C1 segment of cervical spinal cord (tissue), 14 donors: Measurements from ENCODE around the gene RCVRN.

Source experiments
- DNase-seq, 14 donors: peaks; one replicate each; lab custom pipeline; 2025; lab: John Stamatoyannopoulos, UW

Gene RCVRN

DNA sequence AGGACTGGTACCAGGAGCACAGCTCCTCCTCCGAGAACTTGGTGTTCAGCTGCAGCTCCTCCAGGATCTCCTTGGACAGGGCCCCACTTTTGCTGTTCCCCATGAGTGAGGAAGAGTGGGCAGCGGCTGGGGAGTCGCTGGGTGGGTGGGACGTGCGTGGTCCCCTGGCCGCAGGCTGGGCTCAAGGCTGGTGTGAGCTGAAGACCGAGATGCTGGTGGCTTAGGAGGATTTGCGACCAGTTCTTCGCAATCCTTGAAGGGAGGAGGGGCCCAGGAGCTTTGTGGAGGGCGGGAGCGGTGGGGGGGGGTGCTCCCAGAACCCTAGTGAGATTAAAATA is at the start of gene RCVRN:
TSS of gene RCVRN (minus strand) at position 194 of the 338 bp plus-strand sequence. CDS start at position 103, 91 bp downstream.
- DNase-seq: no peak

DNA sequence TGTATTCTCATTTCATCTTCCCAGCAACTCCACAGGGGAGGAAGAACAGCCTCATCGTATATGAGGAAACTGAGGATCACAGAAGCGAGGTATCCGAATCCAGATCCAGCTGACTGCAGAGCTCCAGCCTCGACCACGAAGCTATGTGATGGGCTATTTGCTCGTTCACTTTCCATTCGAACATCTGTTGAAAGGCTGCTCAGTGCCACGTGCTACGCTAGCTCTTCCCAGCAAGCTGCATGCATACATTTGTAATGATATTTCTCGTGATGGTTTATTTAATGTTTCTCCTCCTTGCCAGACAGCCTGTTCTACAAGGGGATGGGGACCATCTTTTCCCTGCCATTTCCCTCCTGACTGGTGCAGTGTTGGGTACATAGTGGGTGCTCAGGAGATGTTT is 48.4 kb upstream of the RCVRN start:
- DNase-seq: no peak

DNA sequence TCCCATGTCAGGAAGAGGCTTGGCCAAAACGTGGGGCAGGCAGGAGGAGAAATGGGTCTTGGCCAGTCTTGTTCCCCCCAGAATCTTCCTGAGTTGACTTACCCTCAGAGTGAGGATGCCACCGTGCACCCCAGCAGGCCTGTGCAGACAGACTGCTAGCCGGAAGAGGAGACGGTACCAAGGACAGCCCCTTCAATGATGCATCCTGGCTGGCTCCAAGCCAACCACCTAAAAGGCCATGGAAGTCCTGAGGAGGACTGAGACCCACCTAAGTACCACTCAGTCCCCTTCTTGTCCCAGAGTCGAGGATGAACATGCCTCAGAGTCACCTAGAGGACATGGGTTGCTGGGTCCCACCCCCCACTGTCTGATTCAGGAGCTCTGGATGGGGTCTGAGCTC is 46.7 kb upstream of the RCVRN start:
- DNase-seq: no peak

DNA sequence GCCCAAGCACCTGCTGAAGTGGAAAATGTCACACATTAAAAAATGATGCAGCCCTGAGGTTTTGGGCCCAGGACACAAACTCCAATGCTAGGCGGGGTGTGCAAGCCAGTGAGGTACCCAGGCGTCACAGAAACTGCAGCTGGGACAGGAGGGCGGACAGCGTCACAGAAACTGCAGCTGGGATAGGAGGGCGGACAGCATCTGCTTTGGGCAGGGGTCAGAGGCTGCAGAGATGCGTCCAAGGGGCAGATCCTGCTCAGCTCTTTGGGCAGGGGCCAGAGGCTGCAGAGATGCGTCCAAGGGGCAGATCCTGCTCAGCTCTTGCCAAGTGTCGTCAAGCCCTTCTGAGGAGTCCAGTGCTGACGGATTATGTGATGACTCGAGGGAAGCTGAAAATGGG is 43.9 kb upstream of the RCVRN start:
- DNase-seq: peak in 1 of 14 donors; percentile 36

DNA sequence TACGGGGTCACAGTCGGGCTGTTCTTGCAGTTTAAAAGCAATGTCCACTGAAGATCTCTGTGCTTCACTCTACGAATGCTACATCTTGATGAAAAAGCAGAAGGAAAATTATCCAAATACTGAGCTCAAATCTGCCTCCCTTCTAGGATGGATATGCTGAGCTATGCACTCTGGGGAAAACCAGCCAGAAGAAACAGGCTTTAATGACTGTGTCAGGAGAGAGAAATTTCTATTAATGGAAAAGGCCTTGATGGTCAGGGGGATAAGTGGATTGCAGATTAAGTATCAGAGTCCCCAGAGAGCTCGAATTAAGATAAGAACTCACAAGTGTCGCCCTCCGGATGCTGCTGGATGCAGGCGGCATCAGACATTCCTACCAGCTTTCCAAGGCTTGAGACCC is 39.6 kb upstream of the RCVRN start:
- no peak for DNase-seq

DNA sequence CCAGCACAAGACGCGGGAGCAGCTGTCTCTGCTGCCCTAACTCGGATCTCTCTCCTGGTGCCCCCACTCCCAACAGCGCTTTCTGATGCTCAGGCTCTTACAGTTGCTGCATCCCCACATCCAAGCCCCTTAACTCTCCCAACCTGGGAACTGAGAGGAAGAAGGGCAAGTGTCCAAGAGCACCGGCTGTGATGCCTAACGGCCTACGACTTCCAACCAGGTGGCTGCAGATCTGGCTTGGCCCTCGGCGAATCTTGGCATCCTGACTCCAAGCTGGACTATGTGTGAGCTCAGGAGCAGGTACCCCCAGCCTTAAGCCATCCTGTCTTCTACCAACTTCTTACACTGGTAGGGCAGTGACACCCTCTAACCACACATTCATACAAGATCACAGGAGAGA is 38.3 kb upstream of the RCVRN start:
- DNase-seq: peak in 2 of 14 donors; percentile 11 to 93

DNA sequence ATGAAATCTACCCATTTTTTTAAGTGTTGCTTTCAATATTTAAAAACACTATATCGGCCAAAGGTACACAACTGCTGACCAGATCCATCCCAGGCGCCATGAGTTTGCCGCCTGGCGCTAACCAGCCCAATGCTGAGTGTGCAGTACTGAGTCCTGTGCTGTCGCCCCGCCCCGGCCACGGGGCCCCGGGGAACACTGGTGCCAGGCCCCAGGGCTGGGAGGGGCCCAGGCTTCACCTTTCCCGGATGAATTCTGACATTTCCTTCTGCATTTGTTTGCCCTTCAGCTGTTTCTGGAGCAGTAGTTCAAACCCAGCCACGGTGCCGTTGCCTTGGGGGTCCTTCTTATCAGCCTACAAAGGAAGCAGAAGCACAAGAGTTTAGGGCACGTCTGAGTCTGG is 37.8 kb upstream of the RCVRN start:
- DNase-seq: no peak

DNA sequence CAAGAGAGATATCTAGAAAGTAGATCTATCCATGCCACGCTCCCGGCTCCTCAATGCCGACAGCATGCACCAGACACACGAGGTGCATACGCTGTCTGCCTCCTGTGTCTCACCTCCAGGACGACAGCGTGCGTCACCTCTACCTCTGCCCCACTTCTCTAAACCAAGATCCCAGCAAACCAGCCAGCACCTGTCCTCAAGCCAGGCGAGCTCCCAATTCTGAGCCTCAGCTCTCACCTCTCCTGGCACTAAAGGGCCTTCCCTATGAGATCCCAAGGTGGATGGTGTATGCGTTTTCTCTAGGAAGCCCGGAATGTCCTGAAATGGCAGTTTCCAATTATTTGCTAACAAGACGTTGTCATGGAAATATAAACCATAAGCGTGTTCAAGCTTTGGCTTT is 36.2 kb upstream of the RCVRN start:
- no peak for DNase-seq

DNA sequence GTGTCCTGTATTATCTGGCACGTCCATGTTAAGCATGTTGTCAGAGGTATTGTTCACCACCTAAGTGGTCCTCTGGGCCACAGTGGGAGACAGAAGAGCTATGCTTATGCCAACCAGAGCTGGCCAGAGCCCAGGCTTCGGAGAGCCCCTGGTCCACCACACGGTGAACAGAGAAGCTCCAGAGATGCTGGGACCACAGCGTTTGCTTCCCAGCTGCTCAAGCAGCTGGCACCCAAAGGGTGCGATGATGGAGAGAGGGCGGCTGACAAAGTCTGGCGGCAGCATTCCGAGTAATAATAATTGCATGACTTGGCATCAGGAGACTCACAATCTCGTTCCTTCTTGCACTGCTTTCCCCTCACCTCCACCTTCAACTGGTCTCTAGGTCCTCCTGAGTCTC is 35.8 kb upstream of the RCVRN start:
- no peak for DNase-seq

DNA sequence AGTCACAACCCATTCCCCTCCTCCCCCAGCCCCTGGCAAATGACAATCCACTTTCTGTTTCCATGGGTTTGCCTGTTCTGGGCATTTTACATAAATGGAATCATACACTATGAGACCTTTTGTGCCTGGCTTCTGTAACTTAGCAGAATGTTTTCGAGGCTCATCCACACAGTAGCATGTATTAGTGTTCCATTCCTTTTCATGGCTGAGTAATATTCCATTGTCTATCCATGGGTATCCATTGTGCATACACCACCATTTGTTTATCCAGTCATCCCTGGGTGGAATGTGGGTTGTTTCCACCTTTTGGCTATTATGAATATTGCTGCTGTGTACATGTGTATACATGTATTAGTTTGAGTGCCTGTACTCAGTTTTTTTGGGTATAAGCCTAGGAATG is 33.7 kb upstream of the RCVRN start:
- no peak for DNase-seq

DNA sequence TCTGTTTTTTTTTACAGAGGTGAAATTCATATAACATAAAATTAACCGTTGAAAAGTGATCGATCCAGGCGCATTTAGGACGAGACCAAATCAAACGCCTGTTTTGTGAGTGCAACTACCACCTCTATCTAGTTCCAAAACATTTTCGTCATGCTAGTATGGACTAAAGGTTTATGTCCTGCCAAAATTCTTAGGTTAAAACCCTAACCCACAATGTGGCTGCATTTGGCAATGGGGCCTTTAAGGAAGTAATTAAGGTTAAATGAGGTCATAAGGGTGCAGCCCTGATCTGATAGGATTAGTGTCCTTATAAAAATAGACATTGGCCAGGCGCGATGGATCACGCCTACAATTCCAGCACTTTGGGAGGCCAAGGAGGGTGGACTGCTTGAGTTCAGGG is 32.8 kb upstream of the RCVRN start:
- DNase-seq: no peak

DNA sequence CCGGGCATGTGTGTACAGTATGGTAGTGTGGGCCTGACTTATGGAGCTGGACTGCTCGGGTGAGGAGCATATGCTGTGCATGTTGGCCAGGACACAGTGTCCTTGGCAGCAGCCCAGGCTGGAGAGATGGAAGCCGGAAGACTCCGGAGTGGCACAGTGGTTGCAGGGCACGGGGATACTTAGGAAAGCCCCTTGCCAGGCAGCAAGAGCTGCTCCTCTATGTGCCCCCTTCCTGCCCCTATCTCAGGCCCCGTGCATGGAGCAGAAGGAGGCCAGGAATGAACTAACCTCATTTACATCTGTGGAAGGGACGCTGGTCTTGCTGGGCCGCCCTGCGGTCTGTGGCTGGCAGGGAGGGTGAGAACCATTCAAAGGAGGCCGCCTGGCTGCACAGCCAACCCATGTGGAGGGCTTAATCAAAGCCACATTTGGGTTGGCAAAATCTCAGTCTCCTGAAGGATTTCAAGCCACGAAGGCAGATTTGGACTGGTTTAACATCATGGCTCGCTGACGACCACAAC is 32.2 kb upstream of the RCVRN start:
- DNase-seq: peak in 12 of 14 donors; percentile 18 to 98 (median 28)

DNA sequence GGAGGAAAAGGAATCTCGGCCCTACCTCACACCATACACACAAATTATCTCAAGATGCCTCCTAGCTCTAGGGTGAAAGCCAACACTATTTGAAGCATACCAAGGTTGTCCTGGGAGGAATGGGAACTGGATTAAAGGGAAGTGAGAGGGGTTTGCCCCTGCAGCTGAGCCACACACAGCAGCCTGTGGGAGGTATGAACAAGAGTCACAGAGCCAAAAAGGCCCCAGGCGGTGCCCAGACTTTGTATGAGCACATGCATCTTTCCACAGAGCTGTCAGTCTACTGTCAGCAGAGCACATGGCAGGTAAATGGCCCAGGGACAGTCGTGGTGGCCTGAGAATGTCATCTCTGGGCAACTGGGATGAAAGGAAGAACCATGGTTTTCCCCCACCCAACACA is 31.0 kb upstream of the RCVRN start:
- DNase-seq: no peak

DNA sequence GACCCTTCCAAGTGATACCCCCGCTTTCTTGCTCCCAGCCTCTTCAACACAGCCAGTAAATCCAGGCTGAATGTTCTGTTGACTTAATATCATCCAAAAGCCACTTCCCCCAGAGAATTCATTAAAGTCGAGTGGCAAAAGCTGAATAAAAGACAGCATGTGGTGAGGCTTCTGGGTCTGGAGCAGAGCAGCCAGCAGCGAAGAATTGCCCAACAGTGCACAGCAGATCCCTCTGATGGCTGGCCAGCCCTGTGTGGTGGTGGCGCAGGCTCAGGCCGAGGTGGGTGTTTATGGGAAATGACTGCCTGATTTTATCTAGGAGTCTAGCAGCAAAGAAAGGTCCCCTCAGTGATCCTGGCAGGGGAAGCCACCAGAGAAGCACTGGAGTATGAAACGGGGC is 30.3 kb upstream of the RCVRN start:
- DNase-seq: peak in 6 of 14 donors; percentile 9 to 67 (median 16)

DNA sequence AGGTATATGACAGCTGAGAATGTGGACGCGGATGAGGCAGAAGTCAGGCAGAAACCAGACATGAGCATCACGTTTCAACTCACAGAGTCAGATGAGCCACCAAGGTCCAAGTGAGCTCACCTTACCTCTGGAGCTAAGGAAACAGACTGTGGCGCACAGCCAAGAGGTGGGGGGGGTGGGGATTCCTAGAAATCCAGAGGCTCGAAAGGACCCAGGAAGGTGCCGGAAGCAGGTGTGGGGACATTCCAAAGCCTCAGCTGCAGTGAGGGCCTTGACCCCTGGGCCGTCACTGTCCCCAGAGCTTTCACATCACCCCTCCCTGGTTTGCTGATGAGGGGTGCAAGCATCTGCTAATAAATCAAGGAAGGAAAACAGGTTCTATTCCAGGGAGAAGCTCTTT is 29.3 kb upstream of the RCVRN start:
- no peak for DNase-seq

DNA sequence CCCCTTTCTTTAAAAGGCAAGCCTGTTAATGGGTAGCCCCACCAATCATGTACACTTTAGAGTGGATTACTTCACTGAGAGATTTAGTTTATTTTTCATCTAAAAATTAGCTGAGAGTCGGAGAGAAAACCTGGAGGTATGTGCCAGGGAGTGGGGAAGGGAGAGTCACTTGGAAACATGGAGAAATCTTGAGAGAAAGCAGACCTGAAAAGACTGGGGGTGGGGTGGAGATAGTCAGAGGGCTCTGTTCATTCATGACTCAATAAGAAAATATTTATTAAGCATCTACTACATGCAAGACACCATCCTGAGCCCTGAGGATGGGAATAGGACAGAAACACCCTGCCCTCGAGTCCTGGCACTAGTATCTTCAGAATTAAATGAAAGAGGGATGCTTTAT is 27.4 kb upstream of the RCVRN start:
- no peak for DNase-seq

DNA sequence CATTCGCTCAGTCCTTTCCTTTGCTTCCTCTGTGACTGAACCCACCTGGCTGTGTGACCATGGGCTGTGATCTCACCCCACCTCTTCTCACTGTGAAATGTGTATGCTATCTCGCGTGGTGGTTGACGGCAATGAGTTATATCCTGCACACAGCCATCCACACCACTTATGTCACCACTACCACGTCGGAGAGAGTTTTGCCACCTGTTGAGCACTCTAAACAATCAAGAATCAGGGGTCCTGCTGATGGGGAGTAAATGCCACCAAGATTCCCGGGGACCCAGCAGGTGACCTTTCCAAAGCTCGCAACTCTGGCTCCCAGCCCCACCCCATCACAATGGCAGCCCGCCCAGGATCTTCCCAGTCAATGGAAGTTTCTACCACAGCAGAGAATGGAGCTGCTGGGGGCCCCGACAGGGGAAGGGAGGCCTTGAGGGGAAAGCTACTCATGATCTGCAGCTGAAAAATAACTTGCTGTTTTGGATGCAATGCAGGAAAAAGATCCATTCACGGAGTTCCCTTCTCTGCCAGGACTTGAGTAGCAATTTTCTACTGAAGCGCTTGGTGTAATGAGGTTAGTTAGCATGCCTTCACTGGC is 26.2 kb upstream of the RCVRN start:
- DNase-seq: no peak

DNA sequence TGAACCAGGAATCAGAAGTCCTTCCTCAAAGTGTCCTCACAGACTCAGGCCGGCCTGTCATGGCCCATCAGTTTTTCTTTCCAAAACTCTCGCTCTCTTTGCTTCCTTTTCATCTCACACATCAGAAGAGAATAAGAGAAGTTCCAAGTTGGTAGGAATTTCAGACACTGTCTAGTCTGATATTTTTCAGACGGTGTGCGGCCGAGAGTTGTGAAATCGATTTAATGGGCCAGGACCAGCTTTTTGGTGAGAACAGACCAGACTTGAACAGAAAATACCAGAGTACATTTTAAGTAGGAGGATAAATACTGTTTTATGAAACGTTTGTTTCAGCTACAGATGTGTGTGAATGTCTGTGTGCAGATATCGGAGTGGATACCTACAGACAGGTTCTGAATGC is 24.8 kb upstream of the RCVRN start:
- no peak for DNase-seq

DNA sequence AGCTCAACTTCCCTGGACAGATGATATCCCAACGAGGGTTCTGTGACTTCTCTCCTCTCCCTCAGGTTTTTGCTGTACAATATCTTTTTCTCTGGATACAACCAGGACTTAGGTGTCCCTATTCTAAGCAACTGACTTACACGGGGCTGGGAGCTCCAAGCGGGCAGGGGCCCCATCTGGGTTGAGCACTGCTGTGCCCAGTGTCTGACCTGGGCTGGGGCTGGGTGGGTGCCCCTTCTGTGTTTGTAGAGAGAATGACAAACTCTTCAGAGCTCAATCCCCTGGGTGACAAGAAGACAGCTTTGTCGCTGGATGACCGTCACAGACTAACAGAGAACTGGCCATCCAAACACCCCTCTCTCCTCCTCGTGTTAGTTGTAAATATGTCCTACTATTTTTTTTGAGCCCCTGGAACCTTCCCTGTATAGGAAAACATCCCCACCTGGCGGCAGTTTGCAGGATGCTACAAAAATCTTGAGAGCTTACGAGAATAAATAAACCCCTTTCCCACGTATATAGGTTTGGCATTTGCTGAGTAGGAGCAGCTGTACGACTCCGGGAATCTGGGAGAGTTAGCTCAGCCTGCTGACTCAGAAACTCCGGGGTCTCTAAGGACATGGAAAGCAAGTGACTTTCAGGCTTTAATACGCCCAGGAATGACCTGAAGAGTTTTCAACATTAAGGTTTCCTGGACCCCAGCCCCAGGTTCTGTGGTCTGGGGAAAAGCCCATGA is 23.7 kb upstream of the RCVRN start:
- peak in 1 of 14 donors; percentile 68 for DNase-seq

DNA sequence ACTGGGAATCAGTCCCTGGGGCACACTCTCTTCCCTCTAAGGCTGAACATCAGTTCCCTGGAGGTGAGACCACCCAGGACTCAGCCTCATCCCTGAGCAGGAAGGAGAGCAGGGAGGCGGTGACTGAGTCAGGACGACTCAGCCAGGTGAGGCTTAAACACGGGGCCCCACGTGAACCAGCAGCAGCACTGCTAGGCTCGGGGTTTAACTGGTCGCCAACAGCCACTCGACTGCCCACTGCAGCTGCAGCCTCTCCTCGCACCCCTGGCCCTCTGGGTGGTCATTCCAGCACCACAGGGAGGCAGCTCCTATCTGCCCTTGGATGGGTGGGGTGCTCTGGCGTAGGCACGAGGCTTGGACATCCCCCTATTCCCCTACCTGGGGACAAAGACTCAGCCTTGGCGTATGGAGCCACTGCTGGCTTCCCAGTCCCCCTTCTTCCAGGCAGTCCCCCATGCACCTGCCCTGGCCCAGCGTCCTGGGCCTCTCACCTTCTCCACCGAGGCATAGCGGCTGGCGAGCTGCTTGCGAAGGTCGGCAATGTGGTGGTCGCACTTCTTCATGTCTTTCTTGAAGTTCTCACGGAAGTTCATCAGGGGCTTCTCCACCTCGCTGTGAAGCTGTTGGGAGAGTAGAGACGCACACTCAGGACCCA is 21.2 kb upstream of the RCVRN start:
- no peak for DNase-seq

DNA sequence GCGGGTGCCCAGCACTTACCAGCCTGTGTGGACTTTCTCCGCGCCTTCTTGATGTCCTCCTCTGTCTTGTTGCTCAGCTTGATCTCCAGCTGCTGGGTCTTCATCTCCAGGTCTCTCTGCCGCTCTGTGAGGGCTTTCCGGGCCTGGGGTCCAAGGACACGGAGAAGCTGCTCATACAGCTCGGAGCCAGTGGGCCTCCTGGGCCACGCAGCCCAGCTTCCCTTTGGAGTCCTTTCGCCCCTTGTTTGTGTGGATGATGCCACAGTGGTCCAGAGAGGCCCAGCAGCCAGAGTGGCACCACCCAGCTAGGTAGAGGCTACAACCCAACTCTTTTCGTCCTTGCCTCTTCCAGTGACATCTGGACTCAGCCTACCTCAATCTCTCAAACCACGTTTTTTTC is 20.4 kb upstream of the RCVRN start:
- no peak for DNase-seq

DNA sequence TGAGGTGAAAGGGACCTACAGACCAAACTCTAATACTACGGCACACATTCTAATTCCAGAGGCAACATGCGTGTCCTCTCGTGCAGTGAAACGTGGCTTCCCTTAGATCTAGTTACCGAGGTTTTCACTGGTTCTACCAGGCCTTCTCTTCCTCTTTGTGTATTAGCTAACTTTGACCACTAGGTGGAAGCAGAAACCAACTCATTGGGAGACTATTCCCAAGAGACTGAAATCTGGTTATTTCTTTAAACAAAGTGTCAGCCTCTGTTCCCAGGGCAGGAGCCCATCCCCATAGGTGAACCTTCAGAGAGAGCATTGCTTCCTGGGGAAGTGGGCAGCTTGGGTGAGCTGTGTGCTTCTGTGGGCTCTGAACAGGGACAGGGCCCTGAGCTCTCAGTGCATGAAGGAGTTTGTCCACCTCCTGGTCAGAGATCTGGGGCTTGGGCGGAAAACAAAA is 19.7 kb upstream of the RCVRN start:
- peak in 3 of 14 donors; percentile 12 to 69 (median 28) for DNase-seq
